Liver (tissue), 9 donors: Measurements from ENCODE around the gene MN1. TPM values are rescaled to one million over a fixed set of nuclear protein-coding genes. Genes with fewer than 3 reads are reported as not detected.

Experiments
- DNase-seq: peaks from one replicate; pipeline ENCODE4 v3.0.0-alpha.2; 2017; ENCODE audit warnings: low spot score
- H3K27ac ChIP-seq, 2 donors: one replicate each; pipeline ENCODE4 v1.7.0; 2013; ENCODE audit warnings: inconsistent platforms in 2 of 2, low read length in 2 of 2, control low read depth in 1 of 2, low read depth in 1 of 2, mild to moderate bottlenecking in 1 of 2
- H3K27me3 ChIP-seq, 4 donors: one replicate each; pipeline versions ENCODE4 v1.6.1 to v1.7.0; 2013; ENCODE audit warnings: low read length in 3 of 4, inconsistent platforms in 1 of 4, mild to moderate bottlenecking in 1 of 4, moderate library complexity in 1 of 4; ENCODE audit not compliant: control insufficient read depth in 4 of 4, insufficient read depth in 4 of 4
- H3K36me3 ChIP-seq, 4 donors: one replicate each; pipeline versions ENCODE4 v1.6.1 to v1.7.0; 2013; ENCODE audit warnings: low read length in 3 of 4, mild to moderate bottlenecking in 3 of 4, low read depth in 1 of 4, moderate library complexity in 1 of 4; ENCODE audit not compliant: control insufficient read depth in 4 of 4, insufficient read depth in 3 of 4
- H3K4me1 ChIP-seq, 4 donors: one replicate each; pipeline versions ENCODE4 v1.6.1 to v1.7.0; 2013; ENCODE audit warnings: low read length in 3 of 4, mild to moderate bottlenecking in 3 of 4, moderate library complexity in 1 of 4; ENCODE audit not compliant: control insufficient read depth in 4 of 4, insufficient read depth in 4 of 4
- H3K4me3 ChIP-seq, 3 donors: one replicate each; pipeline versions ENCODE4 v1.6.1 to v1.7.0; 2013; ENCODE audit warnings: low read length in 3 of 3, control low read depth in 1 of 3, low read depth in 1 of 3, mild to moderate bottlenecking in 1 of 3
- H3K9ac ChIP-seq, 2 donors: one replicate each; pipeline ENCODE4 v1.7.0; 2013; ENCODE audit warnings: low read length in 2 of 2, mild to moderate bottlenecking in 2 of 2, moderate library complexity in 2 of 2, control low read depth in 1 of 2, low read depth in 1 of 2
- H3K9me3 ChIP-seq, 4 donors: one replicate each; pipeline versions ENCODE4 v1.6.1 to v1.7.0; 2013; ENCODE audit warnings: low read length in 3 of 4; ENCODE audit not compliant: control insufficient read depth in 4 of 4
- ATF3 ChIP-seq: IDR thresholded peaks from 2 replicates; pipeline ENCODE4 v1.6.1; 2016; ENCODE audit warnings: antibody characterized with exemption
- CTCF ChIP-seq: fragments of 150-350 bp; IDR thresholded peaks from 2 replicates; pipeline ENCODE4 v1.5.1; 2017; ENCODE audit warnings: improper control_type of control experiment, low read depth, low read length; ENCODE audit not compliant: missing input control
- EGR1 ChIP-seq, 2 donors: IDR thresholded peaks; 2 replicates each; pipeline ENCODE4 v1.6.1; 2016 to 2018; ENCODE audit warnings: antibody characterized with exemption in 2 of 2, low read depth in 2 of 2
- FOXA1 ChIP-seq: IDR thresholded peaks from 2 replicates; pipeline ENCODE4 v1.6.1; 2016; ENCODE audit warnings: antibody characterized with exemption
- HNF4A ChIP-seq, 2 donors: conservative IDR thresholded peaks; 2 replicates each; pipeline ENCODE4 v1.6.1; 2016; ENCODE audit warnings: antibody characterized with exemption in 2 of 2, mild to moderate bottlenecking in 2 of 2
- HNF4G ChIP-seq: IDR thresholded peaks from 2 replicates; pipeline ENCODE4 v1.6.1; 2016; ENCODE audit warnings: antibody characterized with exemption
- JUND ChIP-seq, 2 donors: IDR thresholded peaks; 2 replicates each; pipeline ENCODE4 v1.6.1; 2016; ENCODE audit warnings: antibody characterized with exemption in 2 of 2
- MAX ChIP-seq: IDR thresholded peaks from 2 replicates; pipeline ENCODE4 v1.6.1; 2016; ENCODE audit warnings: antibody characterized with exemption
- NR2F2 ChIP-seq: IDR thresholded peaks from 2 replicates; pipeline ENCODE4 v1.6.1; 2016; ENCODE audit warnings: antibody characterized with exemption
- RAD21 ChIP-seq, 2 donors: IDR thresholded peaks; 2 replicates each; pipeline ENCODE4 v1.6.1; 2016; ENCODE audit warnings: antibody characterized with exemption in 2 of 2, mild to moderate bottlenecking in 2 of 2
- REST ChIP-seq: IDR thresholded peaks from 2 replicates; pipeline ENCODE4 v1.6.1; 2016; ENCODE audit warnings: antibody characterized with exemption, mild to moderate bottlenecking
- RXRA ChIP-seq, 2 donors: IDR thresholded peaks; 2 replicates each; pipeline ENCODE4 v1.6.1; 2017 to 2018; ENCODE audit warnings: antibody characterized with exemption in 2 of 2, mild to moderate bottlenecking in 1 of 2
- SP1 ChIP-seq: IDR thresholded peaks from 2 replicates; pipeline ENCODE4 v1.6.1; 2018; ENCODE audit warnings: antibody characterized with exemption, mild to moderate bottlenecking
- TAF1 ChIP-seq: conservative IDR thresholded peaks from 2 replicates; pipeline ENCODE4 v1.6.1; 2016; ENCODE audit warnings: antibody characterized with exemption, mild to moderate bottlenecking
- YY1 ChIP-seq: IDR thresholded peaks from 2 replicates; pipeline ENCODE4 v1.6.1; 2016; ENCODE audit warnings: antibody characterized with exemption, mild to moderate bottlenecking
- ZBTB33 ChIP-seq: IDR thresholded peaks from 2 replicates; pipeline ENCODE4 v1.6.1; 2016; ENCODE audit warnings: antibody characterized with exemption
- WGBS: extraction: QIAGEN DNeasy Blood & Tissue Kit; methylation state at CpG from one replicate; pipeline ENCODE4 v1.1.7; 2013; 5-methylcytosine and 5-hydroxymethylcytosine counted together
- polyA plus RNA-seq, 2 donors: library from polyadenylated mRNA; stranded (reverse) in 1 of 2; unstranded in 1 of 2; fragments of 200-250 nt in 1 of 2; fragments of >200 nt in 1 of 2; fragmentation: Nextera tagmentation in 1 of 2; extraction: Ambion mirVana in 1 of 2; gene quantifications; one replicate each; pipeline versions ENCODE4 v1.2.1 to v1.2.3, GENCODE V29; 2013 to 2015
- total RNA-seq, 2 donors: library from RNA; depleted of rRNA; stranded (reverse); fragments of >200 nt; gene quantifications; one replicate each; pipeline ENCODE4 v1.2.3, GENCODE V29; 2014
- donor health status: healthy.
- donor health status: healthy.
- donor health status: healthy.
- donor health status: healthy.
- donor health status: healthy.

The MN1 gene
- total and polyA plus RNA-seq, 4 donors = 0.10 to 0.33 (median 0.21) TPM

- Histone ChIP-seq H3K36me3 (no peaks in the 10 kb centered on the region), H3K9ac (no peak overlapping the region), H3K27me3 (no peaks in the 10 kb centered on the region), H3K4me3 (no peak overlapping the region), H3K4me1 (no peaks in the 10 kb centered on the region), H3K9me3 (no peaks in the 10 kb centered on the region), H3K27ac (no peak overlapping the region)
- no peak for TF ChIP-seq CTCF
- no peak for TF ChIP-seq NR2F2
- no peak for TF ChIP-seq SP1
- no peak for TF ChIP-seq MAX
- TF ChIP-seq HNF4G = no peak
- no peak for TF ChIP-seq RAD21 (IDR thresholded peaks at IDR 0.05)
- no peak for TF ChIP-seq EGR1 (IDR thresholded peaks at IDR 0.05; ENCODE audit: low read depth in 2 of 2)
- no peak for TF ChIP-seq YY1
- WGBS = 89% methylated on average over 16 of the region's 16 CpGs
- no peak for DNase-seq
Measured at GRCh38 chr22:27772081-27772983, 29.2 kb downstream of the MN1 start.

- no peaks in the 10 kb centered on the region for H3K9me3 ChIP-seq
- no peaks in the 10 kb centered on the region for H3K4me1 ChIP-seq
- H3K4me3 ChIP-seq = no peak overlapping the region
- no peak for DNase-seq
- 92% methylated on average over 5 of the region's 5 CpGs for WGBS
- TF ChIP-seq RAD21 (IDR thresholded peaks at IDR 0.05) (no peak), JUND (IDR thresholded peaks at IDR 0.05) (no peak), FOXA1 (no peak), ZBTB33 (no peak), CTCF (no peak), ATF3 (no peak), HNF4G (no peak), EGR1 (IDR thresholded peaks at IDR 0.05; ENCODE audit: low read depth in 2 of 2) (no peak), HNF4A (conservative IDR thresholded peaks at IDR 0.05) (no peak), RXRA (IDR thresholded peaks at IDR 0.05) (no peak), MAX (no peak), REST (no peak), TAF1 (no peak)
- no peaks in the 10 kb centered on the region for H3K27me3 ChIP-seq
- no peak overlapping the region for H3K9ac ChIP-seq
- no peak overlapping the region for H3K27ac ChIP-seq
- no peaks in the 10 kb centered on the region for H3K36me3 ChIP-seq
Measured at GRCh38 chr22:27771637-27772036, 29.9 kb downstream of the MN1 start.
